ENCODE measurements around the gene CA5A. TPM values are rescaled to one million over a fixed set of nuclear protein-coding genes. Genes with fewer than 3 reads are reported as not detected.
A peak's percentile ranks its signal among the peaks of the same experiment; 100 is the strongest.

CA5A gene
- total and polyA plus RNA-seq, 2 of the 13 experiments (the other 11 are each of a cell fraction or from before 2014, with no cell fraction given) = 66.8 to 106 TPM

DNA sequence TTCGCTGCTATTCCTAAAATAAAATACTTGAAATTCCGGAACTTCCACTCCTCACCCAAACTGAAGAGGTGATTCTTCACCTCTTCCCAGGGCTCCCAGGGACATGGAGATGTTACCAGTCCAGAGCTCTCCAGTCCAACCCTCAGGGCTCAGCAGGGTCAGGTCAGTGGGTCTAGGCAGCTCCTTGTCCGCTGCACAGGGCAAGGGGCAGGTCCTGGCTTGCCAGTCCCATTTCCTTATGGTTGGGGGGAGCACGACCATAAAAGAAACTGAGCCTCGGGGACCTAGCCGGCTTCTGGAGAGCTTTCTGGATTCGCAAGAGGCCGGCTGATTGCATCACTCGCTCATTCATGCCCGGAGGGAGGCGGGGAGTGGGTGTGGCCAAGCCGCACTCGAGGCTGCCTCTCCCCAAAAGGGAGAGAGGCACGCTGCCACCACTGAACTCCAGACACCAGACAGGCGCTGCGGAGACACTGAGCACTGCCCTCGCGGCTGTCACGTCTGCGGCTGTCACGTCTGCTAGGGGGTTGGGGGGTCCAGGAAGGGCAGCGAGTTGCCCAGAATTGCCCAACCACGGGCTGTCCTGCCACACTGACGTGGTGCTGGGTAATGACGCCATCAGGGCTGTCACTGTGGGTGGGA, 82.8 kb downstream of the CA5A start (continued):
- TF ChIP-seq DMAP1 (CRISPR knock-in tag; IDR thresholded peaks at IDR 0.05) = peak; percentile 83
- TF ChIP-seq, protein P1, sequence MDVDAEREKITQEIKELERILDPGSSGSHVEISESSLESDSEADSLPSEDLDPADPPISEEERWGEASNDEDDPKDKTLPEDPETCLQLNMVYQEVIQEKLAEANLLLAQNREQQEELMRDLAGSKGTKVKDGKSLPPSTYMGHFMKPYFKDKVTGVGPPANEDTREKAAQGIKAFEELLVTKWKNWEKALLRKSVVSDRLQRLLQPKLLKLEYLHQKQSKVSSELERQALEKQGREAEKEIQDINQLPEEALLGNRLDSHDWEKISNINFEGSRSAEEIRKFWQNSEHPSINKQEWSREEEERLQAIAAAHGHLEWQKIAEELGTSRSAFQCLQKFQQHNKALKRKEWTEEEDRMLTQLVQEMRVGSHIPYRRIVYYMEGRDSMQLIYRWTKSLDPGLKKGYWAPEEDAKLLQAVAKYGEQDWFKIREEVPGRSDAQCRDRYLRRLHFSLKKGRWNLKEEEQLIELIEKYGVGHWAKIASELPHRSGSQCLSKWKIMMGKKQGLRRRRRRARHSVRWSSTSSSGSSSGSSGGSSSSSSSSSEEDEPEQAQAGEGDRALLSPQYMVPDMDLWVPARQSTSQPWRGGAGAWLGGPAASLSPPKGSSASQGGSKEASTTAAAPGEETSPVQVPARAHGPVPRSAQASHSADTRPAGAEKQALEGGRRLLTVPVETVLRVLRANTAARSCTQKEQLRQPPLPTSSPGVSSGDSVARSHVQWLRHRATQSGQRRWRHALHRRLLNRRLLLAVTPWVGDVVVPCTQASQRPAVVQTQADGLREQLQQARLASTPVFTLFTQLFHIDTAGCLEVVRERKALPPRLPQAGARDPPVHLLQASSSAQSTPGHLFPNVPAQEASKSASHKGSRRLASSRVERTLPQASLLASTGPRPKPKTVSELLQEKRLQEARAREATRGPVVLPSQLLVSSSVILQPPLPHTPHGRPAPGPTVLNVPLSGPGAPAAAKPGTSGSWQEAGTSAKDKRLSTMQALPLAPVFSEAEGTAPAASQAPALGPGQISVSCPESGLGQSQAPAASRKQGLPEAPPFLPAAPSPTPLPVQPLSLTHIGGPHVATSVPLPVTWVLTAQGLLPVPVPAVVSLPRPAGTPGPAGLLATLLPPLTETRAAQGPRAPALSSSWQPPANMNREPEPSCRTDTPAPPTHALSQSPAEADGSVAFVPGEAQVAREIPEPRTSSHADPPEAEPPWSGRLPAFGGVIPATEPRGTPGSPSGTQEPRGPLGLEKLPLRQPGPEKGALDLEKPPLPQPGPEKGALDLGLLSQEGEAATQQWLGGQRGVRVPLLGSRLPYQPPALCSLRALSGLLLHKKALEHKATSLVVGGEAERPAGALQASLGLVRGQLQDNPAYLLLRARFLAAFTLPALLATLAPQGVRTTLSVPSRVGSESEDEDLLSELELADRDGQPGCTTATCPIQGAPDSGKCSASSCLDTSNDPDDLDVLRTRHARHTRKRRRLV (CRISPR knock-in tag; IDR thresholded peaks at IDR 0.05) = 0 out of 2 replicates have a peak, but pooled peaks have one; percentile 4
- no peak; the same call in 1 of the 2 replicates for TF ChIP-seq ZNF460 (CRISPR knock-in tag; IDR thresholded peaks at IDR 0.05; ENCODE audit: borderline replicate concordance)
- TF ChIP-seq ZNF644 (CRISPR knock-in tag; IDR thresholded peaks at IDR 0.05; ENCODE audit: low read depth) = 0 out of 2 replicates have a peak, but pooled peaks have one; percentile 8
- peak; percentile 85 for TF ChIP-seq ZBTB7B (CRISPR knock-in tag; IDR thresholded peaks at IDR 0.05)
- peak; percentile 91 for TF ChIP-seq DNMT3B (CRISPR knock-in tag; conservative IDR thresholded peaks at IDR 0.05)
- no peak for TF ChIP-seq ZNF446 (CRISPR knock-in tag; IDR thresholded peaks at IDR 0.05)
- no peak; a peak in 1 of 4 replicates for TF ChIP-seq NR2F1 (CRISPR knock-in tag; IDR thresholded peaks at IDR 0.05)
- TF ChIP-seq SP140L (CRISPR knock-in tag; IDR thresholded peaks at IDR 0.05; ENCODE audit: borderline replicate concordance) = no peak
- TF ChIP-seq ELF1 (CRISPR knock-in tag; IDR thresholded peaks at IDR 0.05) = peak; percentile 56; the same call in 1 of the 2 replicates
- peak; percentile 66; the same call in 1 of the 2 replicates for TF ChIP-seq KDM5B (CRISPR knock-in tag; IDR thresholded peaks at IDR 0.05; ENCODE audit: borderline replicate concordance)
- no peak for TF ChIP-seq CENPX (CRISPR knock-in tag; IDR thresholded peaks at IDR 0.05)
- TF ChIP-seq, protein P2, sequence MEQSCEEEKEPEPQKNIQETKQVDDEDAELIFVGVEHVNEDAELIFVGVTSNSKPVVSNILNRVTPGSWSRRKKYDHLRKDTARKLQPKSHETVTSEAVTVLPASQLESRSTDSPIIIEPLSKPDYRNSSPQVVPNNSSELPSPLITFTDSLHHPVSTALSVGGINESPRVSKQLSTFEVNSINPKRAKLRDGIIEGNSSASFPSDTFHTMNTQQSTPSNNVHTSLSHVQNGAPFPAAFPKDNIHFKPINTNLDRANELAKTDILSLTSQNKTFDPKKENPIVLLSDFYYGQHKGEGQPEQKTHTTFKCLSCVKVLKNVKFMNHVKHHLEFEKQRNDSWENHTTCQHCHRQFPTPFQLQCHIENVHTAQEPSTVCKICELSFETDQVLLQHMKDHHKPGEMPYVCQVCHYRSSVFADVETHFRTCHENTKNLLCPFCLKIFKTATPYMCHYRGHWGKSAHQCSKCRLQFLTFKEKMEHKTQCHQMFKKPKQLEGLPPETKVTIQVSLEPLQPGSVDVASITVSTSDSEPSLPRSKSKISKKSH (CRISPR knock-in tag; IDR thresholded peaks at IDR 0.05; ENCODE audit: borderline replicate concordance) = 0 out of 2 replicates have a peak, but pooled peaks have one; percentile 68
- peak; percentile 45 for TF ChIP-seq ZNF274 (CRISPR knock-in tag; IDR thresholded peaks at IDR 0.05)
- peak; percentile 80; the same call in 1 of the 2 replicates for TF ChIP-seq KDM2A (CRISPR knock-in tag; IDR thresholded peaks at IDR 0.05; ENCODE audit: borderline replicate concordance, low read depth)
- TF ChIP-seq, protein P3, sequence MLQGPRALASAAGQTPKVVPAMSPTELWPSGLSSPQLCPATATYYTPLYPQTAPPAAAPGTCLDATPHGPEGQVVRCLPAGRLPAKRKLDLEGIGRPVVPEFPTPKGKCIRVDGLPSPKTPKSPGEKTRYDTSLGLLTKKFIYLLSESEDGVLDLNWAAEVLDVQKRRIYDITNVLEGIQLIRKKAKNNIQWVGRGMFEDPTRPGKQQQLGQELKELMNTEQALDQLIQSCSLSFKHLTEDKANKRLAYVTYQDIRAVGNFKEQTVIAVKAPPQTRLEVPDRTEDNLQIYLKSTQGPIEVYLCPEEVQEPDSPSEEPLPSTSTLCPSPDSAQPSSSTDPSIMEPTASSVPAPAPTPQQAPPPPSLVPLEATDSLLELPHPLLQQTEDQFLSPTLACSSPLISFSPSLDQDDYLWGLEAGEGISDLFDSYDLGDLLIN (CRISPR knock-in tag; IDR thresholded peaks at IDR 0.05; ENCODE audit: borderline replicate concordance) = 0 out of 2 replicates have a peak, but pooled peaks have one; percentile 40
- peak; percentile 66; the same call in 1 of the 2 replicates for TF ChIP-seq PAX8 (CRISPR knock-in tag; IDR thresholded peaks at IDR 0.05; ENCODE audit: borderline replicate concordance)
- TF ChIP-seq POLR2AphosphoS5 (IDR thresholded peaks at IDR 0.05; ENCODE audit: low read depth, low read length) = peak; percentile 84
- no peak for TF ChIP-seq ZNF496 (CRISPR knock-in tag; IDR thresholded peaks at IDR 0.05; ENCODE audit: insufficient replicate concordance)
- TF ChIP-seq, protein P4, sequence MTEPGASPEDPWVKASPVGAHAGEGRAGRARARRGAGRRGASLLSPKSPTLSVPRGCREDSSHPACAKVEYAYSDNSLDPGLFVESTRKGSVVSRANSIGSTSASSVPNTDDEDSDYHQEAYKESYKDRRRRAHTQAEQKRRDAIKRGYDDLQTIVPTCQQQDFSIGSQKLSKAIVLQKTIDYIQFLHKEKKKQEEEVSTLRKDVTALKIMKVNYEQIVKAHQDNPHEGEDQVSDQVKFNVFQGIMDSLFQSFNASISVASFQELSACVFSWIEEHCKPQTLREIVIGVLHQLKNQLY (CRISPR knock-in tag; IDR thresholded peaks at IDR 0.05) = peak; percentile 34; the same call in 1 of the 2 replicates
- 0 out of 2 replicates have a peak, but pooled peaks have one; percentile 43 for TF ChIP-seq ZNF317 (CRISPR knock-in tag; IDR thresholded peaks at IDR 0.05)
